ENCODE results near the gene YTHDF1. TPM values are rescaled to one million over a fixed set of nuclear protein-coding genes. Genes with fewer than 3 reads are reported as not detected.

Gene YTHDF1
- total and polyA plus RNA-seq, 2 of the 4 experiments (the other 2 are of a cell fraction): 10.9 to 22.6 TPM

DNA sequence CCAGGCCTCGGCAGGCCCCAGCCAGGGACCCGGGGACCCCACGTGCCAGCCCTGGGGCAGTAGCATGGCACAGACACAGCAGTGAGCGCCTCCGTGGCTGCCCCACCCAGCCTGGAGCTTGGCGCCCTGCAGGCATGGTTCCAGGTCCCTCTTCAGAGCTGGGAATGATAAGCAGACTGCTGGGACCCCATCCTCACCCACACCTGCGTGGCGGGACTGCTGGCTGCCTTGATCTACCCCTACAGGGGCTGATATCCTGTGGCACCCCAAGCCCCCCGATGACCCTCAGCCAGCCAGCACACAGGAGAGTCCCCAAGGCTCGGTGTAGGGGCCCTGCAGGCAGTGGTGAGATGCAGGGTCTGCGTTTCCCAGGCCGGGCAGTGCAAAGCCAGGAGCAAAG lies 47.1 kb downstream of the YTHDF1 start:
- intact Hi-C loops (cut with micrococcal nuclease) (no loop called here), dilution Hi-C loops (cut with HindIII; ENCODE audit: low sequenced_read_pairs, unreplicated experiment) (no loop called here), in situ Hi-C loops (cut with MboI; ENCODE audit: low sequenced_read_pairs) (no loop called here)
- no peaks in the 10 kb centered on the region for H3K36me3 ChIP-seq (ENCODE audit: control insufficient read depth, insufficient read depth, low read length)
- H3K4me2 ChIP-seq (ENCODE audit: low read depth, low read length): no peak overlapping the region
- no peak for ATAC-seq (ENCODE audit: low read depth)
- no peak overlapping the region for H3K14ac ChIP-seq (replicated peaks; ENCODE audit: low read depth, low read length)
- H3K23ac ChIP-seq (ENCODE audit: low read depth, low read length): no peak overlapping the region
- no peak overlapping the region for H3K27ac ChIP-seq (ENCODE audit: insufficient read depth, low read length)
- DNase-seq: no peak
- ChIA-PET CTCF (no interaction called here), POLR2A (ENCODE audit: unreplicated experiment) (no interaction called here)
- H2AFZ ChIP-seq (replicated peaks; ENCODE audit: low read length, poor library complexity): no peak overlapping the region
- no peak overlapping the region for H2BK20ac ChIP-seq (ENCODE audit: low read depth, low read length)
- no TSS peak for BruUV-seq (replicated peaks)
- no peak overlapping the region for H2AK9ac ChIP-seq (replicated peaks; ENCODE audit: low read depth, low read length, poor library complexity)
- H4K20me1 ChIP-seq (ENCODE audit: insufficient read depth, low read length): no peaks in the 10 kb centered on the region; the same call in 1 of the 2 replicates
- no peak overlapping the region for H2BK15ac ChIP-seq (ENCODE audit: low read depth, low read length)
- H3K9ac ChIP-seq (ENCODE audit: low read depth, low read length): no peak overlapping the region
- no peak overlapping the region for H3K56ac ChIP-seq (ENCODE audit: extremely low read depth, insufficient read depth, low read length)
- H2AK5ac ChIP-seq (ENCODE audit: low read depth, low read length): no peak overlapping the region
- 64% methylated on average over 3 of the region's 12 CpGs; no CpG with 5 or more reads in 1 of the 2 experiments for WGBS, 2 experiments (ENCODE audit: extremely low coverage in 2 of 2, insufficient read length in 1 of 2)
- H2BK120ac ChIP-seq (ENCODE audit: low read depth, low read length): no peak overlapping the region
- no peak overlapping the region for H3K4ac ChIP-seq (ENCODE audit: low read depth, low read length)
- H4K91ac ChIP-seq (ENCODE audit: insufficient read depth, low read depth, low read length): no peak overlapping the region
- no peak overlapping the region for H4K5ac ChIP-seq (ENCODE audit: low read depth, low read length)
- H2BK5ac ChIP-seq (ENCODE audit: low read depth, low read length, poor library complexity, severe bottlenecking): no peak overlapping the region
- TF ChIP-seq CTCF (conservative IDR thresholded peaks at IDR 0.05; ENCODE audit: low read depth, low read length): no peak
- TF ChIP-seq RAD21 (IDR thresholded peaks at IDR 0.05; ENCODE audit: low read length): no peak
- TF ChIP-seq MXI1 (IDR thresholded peaks at IDR 0.05; ENCODE audit: borderline replicate concordance, low read depth, low read length): no peak
- no peak for TF ChIP-seq FOS (IDR thresholded peaks at IDR 0.05; ENCODE audit: low read depth, low read length)
- H3K79me1 ChIP-seq (ENCODE audit: low read depth in 1 of 2, low read length in 2 of 2): no peaks in the 10 kb centered on the region
- H4K8ac ChIP-seq (ENCODE audit: low read depth in 2 of 2, low read length in 2 of 2): no peak overlapping the region
- H3K27me3 ChIP-seq (ENCODE audit: control insufficient read depth, insufficient read depth, low read length): peaks cover 43% of the 10 kb centered on the region
- H3K18ac ChIP-seq (ENCODE audit: low read depth, low read length): no peak overlapping the region
- H3K9me3 ChIP-seq (ENCODE audit: control insufficient read depth, insufficient read depth, low read length): no peaks in the 10 kb centered on the region
- H3K4me3 ChIP-seq (ENCODE audit: insufficient read depth, low read depth, low read length): no peak overlapping the region
- no peaks in the 10 kb centered on the region for H3K9me1 ChIP-seq (ENCODE audit: insufficient read depth, low read length)
- no peaks in the 10 kb centered on the region for H3K4me1 ChIP-seq (ENCODE audit: control insufficient read depth, insufficient read depth, low read length)
